ENCODE data around the gene PPP2R1A. TPM values are rescaled to one million over a fixed set of nuclear protein-coding genes. Genes with fewer than 3 reads are reported as not detected.

PPP2R1A gene
- total RNA-seq, 1 experiment from 2014 or later, result 316 TPM

- no peaks in the 10 kb centered on the region for H3K9me2 ChIP-seq (ENCODE audit: insufficient read depth)
- H3K4me1 ChIP-seq (replicated peaks; ENCODE audit: insufficient read depth), result 0 out of 2 replicates have a peak, but pooled peaks cover under 1% of the 10 kb centered on the region
- BruUV-seq (replicated peaks), result no TSS peak
- intact Hi-C loops (cut with micrococcal nuclease; ENCODE audit: unreplicated experiment), result no loop called here
- H3F3A ChIP-seq (ENCODE audit: insufficient read depth, low read depth), result no peaks in the 10 kb centered on the region
- no peak overlapping the region for H3K4me3 ChIP-seq
- no peak overlapping the region for H3K27ac ChIP-seq
- H3K36me3 ChIP-seq (ENCODE audit: low read depth), result peaks cover 61% of the 10 kb centered on the region
- peaks cover 92% of the 10 kb centered on the region for H3K79me2 ChIP-seq (ENCODE audit: low read depth)
- CTCF ChIA-PET, result no interaction called here
- H3K27me3 ChIP-seq (ENCODE audit: insufficient read depth, low read depth), result no peaks in the 10 kb centered on the region
- POLR2A ChIA-PET (ENCODE audit: unreplicated experiment), result interaction anchor here (0.7 kb wide), 1 partner anchor 902 kb away, joined by 3 read pairs; no protein-coding TSS in a partner anchor
- peaks cover 52% of the 10 kb centered on the region for H3K9me3 ChIP-seq (ENCODE audit: insufficient read depth, low read depth)
- no peaks in the 10 kb centered on the region for H4K20me1 ChIP-seq (ENCODE audit: insufficient read depth)
- TF ChIP-seq CTCF (conservative IDR thresholded peaks at IDR 0.05), result no peak
- no peak for TF ChIP-seq EZH2 (IDR thresholded peaks at IDR 0.05; ENCODE audit: low read depth)
- DNase-seq, result no peak
- no peak overlapping the region for H2AFZ ChIP-seq
- no peak overlapping the region for H3K4me2 ChIP-seq
Observed at GRCh38 chr19:52274191-52274590, 84.3 kb downstream of the PPP2R1A start.

DNA sequence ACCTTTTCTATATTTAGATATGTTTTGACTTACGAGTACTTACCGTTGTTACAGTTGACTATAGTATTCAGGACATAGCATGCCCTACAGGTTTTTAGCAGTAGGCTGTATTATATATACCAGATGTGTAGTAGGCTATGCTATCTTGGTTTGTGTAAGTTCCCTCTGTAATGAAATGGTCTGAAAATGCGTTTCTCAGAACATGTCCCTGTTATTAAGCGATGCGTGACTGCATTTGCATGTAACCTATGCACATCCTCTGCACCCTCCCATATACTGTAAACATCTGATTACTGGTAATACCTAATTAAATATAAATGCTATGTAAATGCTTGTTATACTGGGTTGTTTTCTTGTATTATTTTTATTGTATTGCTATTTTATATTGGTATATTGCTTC lies 86.1 kb downstream of the PPP2R1A start:
- TF ChIP-seq CTCF (conservative IDR thresholded peaks at IDR 0.05) (no peak), EZH2 (IDR thresholded peaks at IDR 0.05; ENCODE audit: low read depth) (no peak)
- ChIA-PET POLR2A (ENCODE audit: unreplicated experiment) (no interaction called here), CTCF (no interaction called here)
- H3K79me2 ChIP-seq (ENCODE audit: low read depth), result peaks cover 91% of the 10 kb centered on the region
- no peaks in the 10 kb centered on the region for H3K27me3 ChIP-seq (ENCODE audit: insufficient read depth, low read depth)
- H3F3A ChIP-seq (ENCODE audit: insufficient read depth, low read depth), result no peaks in the 10 kb centered on the region; the same call in 1 of the 2 replicates
- H3K9me2 ChIP-seq (ENCODE audit: insufficient read depth), result no peaks in the 10 kb centered on the region
- H3K27ac ChIP-seq, result no peak overlapping the region
- H3K4me1 ChIP-seq (replicated peaks; ENCODE audit: insufficient read depth), result no peaks in the 10 kb centered on the region
- H3K36me3 ChIP-seq (ENCODE audit: low read depth), result peaks cover 66% of the 10 kb centered on the region
- H2AFZ ChIP-seq, result no peak overlapping the region
- DNase-seq, result no peak
- H3K4me2 ChIP-seq, result no peak overlapping the region
- H3K4me3 ChIP-seq, result no peak overlapping the region
- no peaks in the 10 kb centered on the region for H4K20me1 ChIP-seq (ENCODE audit: insufficient read depth)
- peaks cover 60% of the 10 kb centered on the region for H3K9me3 ChIP-seq (ENCODE audit: insufficient read depth, low read depth)
- intact Hi-C loops (cut with micrococcal nuclease; ENCODE audit: unreplicated experiment), result no loop called here
- no TSS peak for BruUV-seq (replicated peaks)

DNA sequence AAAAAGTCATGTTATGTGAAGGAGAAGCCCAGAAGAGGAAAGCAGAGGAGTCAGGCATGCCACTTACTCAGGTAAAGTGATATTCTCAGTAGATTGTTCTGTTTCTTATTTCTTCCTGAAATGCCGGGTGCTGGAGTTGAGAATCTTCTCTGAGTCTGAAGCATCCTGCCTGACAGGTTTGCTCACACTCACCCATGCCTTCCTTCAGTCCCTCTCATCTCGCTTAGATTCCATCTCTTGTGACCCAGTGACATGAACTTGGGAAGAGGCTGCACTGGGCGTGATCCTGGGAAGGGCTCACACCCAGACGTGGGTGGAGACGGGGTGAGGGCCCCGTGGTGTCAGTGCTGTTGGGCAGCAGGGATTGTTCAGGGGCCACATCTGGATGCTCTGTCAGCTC lies 87.6 kb downstream of the PPP2R1A start:
- Histone ChIP-seq H3K36me3 (ENCODE audit: low read depth) (peaks cover 66% of the 10 kb centered on the region), H4K20me1 (ENCODE audit: insufficient read depth) (no peaks in the 10 kb centered on the region), H3K27me3 (ENCODE audit: insufficient read depth, low read depth) (no peaks in the 10 kb centered on the region), H3K79me2 (ENCODE audit: low read depth) (peaks cover 80% of the 10 kb centered on the region), H3K9me3 (ENCODE audit: insufficient read depth, low read depth) (peaks cover 54% of the 10 kb centered on the region), H3F3A (ENCODE audit: insufficient read depth, low read depth) (no peaks in the 10 kb centered on the region; the same call in 1 of the 2 replicates), H3K4me2 (no peak overlapping the region), H3K9me2 (ENCODE audit: insufficient read depth) (no peaks in the 10 kb centered on the region), H2AFZ (no peak overlapping the region), H3K4me1 (replicated peaks; ENCODE audit: insufficient read depth) (no peaks in the 10 kb centered on the region), H3K4me3 (no peak overlapping the region), H3K27ac (no peak overlapping the region)
- intact Hi-C loops (cut with micrococcal nuclease; ENCODE audit: unreplicated experiment), result no loop called here
- DNase-seq, result no peak
- no peak for TF ChIP-seq EZH2 (IDR thresholded peaks at IDR 0.05; ENCODE audit: low read depth)
- ChIA-PET POLR2A (ENCODE audit: unreplicated experiment) (no interaction called here), CTCF (no interaction called here)
- no TSS peak for BruUV-seq (replicated peaks)

Small RNA genes within 50 kb of the gene (microRNA-seq; reads per million reads assigned to microRNA genes)
- not detected for gene MIR6801 (ENCODE audit: borderline number of aligned reads, borderline replicate concordance)

Other genes with a start within 250 kb of the PPP2R1A start
- 12.0 and 12.4 TPM in 2 replicates for gene ZNF350, start 203.2 kb upstream of the PPP2R1A start, total RNA-seq (2021)
- 5.3 and 8.5 TPM in 2 replicates for gene ZNF615, start 181.8 kb upstream of the PPP2R1A start, total RNA-seq (2021)
- 8.6 and 9.9 TPM in 2 replicates for gene ZNF614, start 161.7 kb upstream of the PPP2R1A start, total RNA-seq (2021)
- gene ZNF432, start 141.2 kb upstream of the PPP2R1A start, total RNA-seq (2021), result 8.1 and 9.9 TPM in 2 replicates
- 20.4 and 24.9 TPM in 2 replicates for gene ZNF841, start 94.3 kb upstream of the PPP2R1A start, total RNA-seq (2021)
- gene ZNF616, start 50.1 kb upstream of the PPP2R1A start, total RNA-seq (2021), result 9.9 and 12.6 TPM in 2 replicates
- gene ZNF836, start 18.4 kb upstream of the PPP2R1A start, total RNA-seq (2021), result 12.2 and 14.3 TPM in 2 replicates
- gene ZNF766, start 79.5 kb downstream of the PPP2R1A start, total RNA-seq (2021), result 18.3 and 18.8 TPM in 2 replicates
- 8.7 and 10.2 TPM in 2 replicates for gene ZNF480, start 107.1 kb downstream of the PPP2R1A start, total RNA-seq (2021)
- 1.8 and 2.6 TPM in 2 replicates for gene ZNF610, start 146.2 kb downstream of the PPP2R1A start, total RNA-seq (2021)
- gene ZNF880, start 179.9 kb downstream of the PPP2R1A start, total RNA-seq (2021), result 20.8 and 27.3 TPM in 2 replicates
- gene ZNF528, start 207.8 kb downstream of the PPP2R1A start, total RNA-seq (2021), result 24.0 and 32.6 TPM in 2 replicates
- not detected in 2 replicates for gene ZNF534, start 239.1 kb downstream of the PPP2R1A start, total RNA-seq (2021)